Endodermal cell (in vitro differentiated cells): ENCODE results near the gene SND1. TPM values are rescaled to one million over a fixed set of nuclear protein-coding genes. Genes with fewer than 3 reads are reported as not detected.

Source experiments
- DNase-seq: peaks from one replicate; pipeline ENCODE4 v3.0.0-alpha.2; 2017
- H3K27ac ChIP-seq: 2 replicates; pipeline ENCODE4 v1.5.1; 2013; ENCODE audit warnings: mild to moderate bottlenecking, low read depth, low read length, moderate library complexity
- H3K27me3 ChIP-seq: 2 replicates; pipeline ENCODE4 v1.6.1; 2013; ENCODE audit warnings: mild to moderate bottlenecking, low read length, moderate library complexity; ENCODE audit not compliant: insufficient read depth, control insufficient read depth, poor library complexity, severe bottlenecking
- H3K36me3 ChIP-seq: 2 replicates; pipeline ENCODE4 v1.7.0; 2013; ENCODE audit warnings: mild to moderate bottlenecking, low read length, moderate library complexity; ENCODE audit not compliant: control insufficient read depth, insufficient read depth
- H3K4me1 ChIP-seq: one replicate; pipeline ENCODE4 v1.7.0; 2013; ENCODE audit warnings: low read length; ENCODE audit not compliant: control insufficient read depth, insufficient read depth
- H3K4me3 ChIP-seq: 2 replicates; pipeline ENCODE4 v1.5.1; 2013; ENCODE audit warnings: mild to moderate bottlenecking, low read length, moderate library complexity
- H3K9ac ChIP-seq: 2 replicates; pipeline ENCODE4 v1.6.1; 2013; ENCODE audit warnings: mild to moderate bottlenecking, low read length, moderate library complexity; ENCODE audit not compliant: poor library complexity, severe bottlenecking; ENCODE audit errors: extremely low read depth
- H3K9me3 ChIP-seq: 2 replicates; pipeline ENCODE4 v1.6.1; 2013; ENCODE audit warnings: mild to moderate bottlenecking, low read length, moderate library complexity; ENCODE audit not compliant: control insufficient read depth
- H3K27ac Mint-ChIP-seq: 2 replicates; pipeline ENCODE4 v1.8.0; 2020; ENCODE audit warnings: mixed read lengths
- H3K27me3 Mint-ChIP-seq: 2 replicates; pipeline ENCODE4 v1.8.0; 2021; ENCODE audit warnings: mild to moderate bottlenecking, mixed read lengths; ENCODE audit not compliant: insufficient read depth
- H3K36me3 Mint-ChIP-seq: 2 replicates; pipeline ENCODE4 v1.8.0; 2020; ENCODE audit warnings: low read depth, mixed read lengths
- H3K4me1 Mint-ChIP-seq: 2 replicates; pipeline ENCODE4 v1.8.0; 2020; ENCODE audit warnings: mixed read lengths
- H3K4me3 Mint-ChIP-seq: 2 replicates; pipeline ENCODE4 v1.8.0; 2020; ENCODE audit warnings: mild to moderate bottlenecking, moderate library complexity, mixed read lengths
- H3K9me3 Mint-ChIP-seq: 2 replicates; pipeline ENCODE4 v1.8.0; 2020; ENCODE audit warnings: mild to moderate bottlenecking, mixed read lengths
- CTCF ChIP-seq: fragments of 200-600 bp; sonication (generic); conservative IDR thresholded peaks from 2 replicates; pipeline ENCODE4 v1.5.0; 2021; ENCODE audit warnings: antibody characterized with exemption, mild to moderate bottlenecking
- WGBS, 2 experiments: methylation state at CpG; one replicate each; pipeline versions ENCODE4 v1.1.5 to v1.1.7; 2013; ENCODE audit warnings: missing lambda C conversion rate in 2 of 2, mixed read lengths in 1 of 2; ENCODE audit not compliant: insufficient coverage in 1 of 2, insufficient read length in 1 of 2; 5-methylcytosine and 5-hydroxymethylcytosine counted together
- total RNA-seq, 2 donors: library from RNA; stranded (reverse); fragmentation: NEBNext Ultra II Directional in 1 of 2; extraction: Animal tissue kit (Norgen Biotek cat#: 25700) in 1 of 2; gene quantifications; 2 replicates in 1 of 2; 3 replicates in 1 of 2; pipeline ENCODE4 v1.2.1, GENCODE V29; 2021

The SND1 gene
- total RNA-seq, 2 donors from 2014 or later, result 240 to 267 TPM

GRCh38 chr7:128100225-128100948, 448.4 kb downstream of the SND1 start:
- Histone ChIP-seq H3K27me3 (peaks cover 34% of the 10 kb centered on the region), H3K4me1 (no peaks in the 10 kb centered on the region), H3K9ac (no peak overlapping the region), H3K4me3 (no peak overlapping the region), H3K9me3 (no peaks in the 10 kb centered on the region), H3K36me3 (peaks cover 20% of the 10 kb centered on the region), H3K27ac (no peak overlapping the region)
- no peak overlapping the region for H3K4me3 Mint-ChIP-seq
- H3K36me3 Mint-ChIP-seq, result peaks cover 26% of the 10 kb centered on the region
- H3K9me3 Mint-ChIP-seq, result no peaks in the 10 kb centered on the region
- H3K4me1 Mint-ChIP-seq, result peaks cover 2% of the 10 kb centered on the region
- TF ChIP-seq CTCF, result no peak
- DNase-seq, result no peak
- WGBS, 2 experiments, result 90 to 93% methylated on average over 3 of the region's 3 CpGs
- peaks cover 46% of the 10 kb centered on the region for H3K27me3 Mint-ChIP-seq
- H3K27ac Mint-ChIP-seq, result no peak overlapping the region

- no peak overlapping the region for H3K9ac ChIP-seq
- Mint-ChIP-seq H3K9me3 (no peaks in the 10 kb centered on the region), H3K27me3 (peaks cover 53% of the 10 kb centered on the region), H3K36me3 (peaks cover 18% of the 10 kb centered on the region), H3K27ac (no peak overlapping the region), H3K4me3 (no peak overlapping the region), H3K4me1 (peaks cover 2% of the 10 kb centered on the region)
- TF ChIP-seq CTCF, result no peak
- no peaks in the 10 kb centered on the region for H3K9me3 ChIP-seq
- DNase-seq, result no peak
- peaks cover 42% of the 10 kb centered on the region for H3K27me3 ChIP-seq
- H3K4me3 ChIP-seq, result no peak overlapping the region
- H3K27ac ChIP-seq, result no peak overlapping the region
- WGBS, 2 experiments, result 87 to 89% methylated on average over 9 to 10 of the region's 10 CpGs
- H3K36me3 ChIP-seq, result peaks cover 14% of the 10 kb centered on the region
- H3K4me1 ChIP-seq, result no peaks in the 10 kb centered on the region
Observed at GRCh38 chr7:128100949-128101713, 449.1 kb downstream of the SND1 start.

- peaks cover 2% of the 10 kb centered on the region for H3K4me1 Mint-ChIP-seq
- H3K27ac Mint-ChIP-seq, result no peak overlapping the region
- Histone ChIP-seq H3K36me3 (peaks cover 5% of the 10 kb centered on the region), H3K9ac (no peak overlapping the region), H3K9me3 (no peaks in the 10 kb centered on the region), H3K27me3 (peaks cover 52% of the 10 kb centered on the region), H3K4me1 (no peaks in the 10 kb centered on the region), H3K4me3 (no peak overlapping the region), H3K27ac (no peak overlapping the region)
- no peaks in the 10 kb centered on the region for H3K9me3 Mint-ChIP-seq
- WGBS, 2 experiments, result 79 to 89% methylated on average over 5 to 7 of the region's 7 CpGs
- no peak for DNase-seq
- peaks cover 7% of the 10 kb centered on the region for H3K36me3 Mint-ChIP-seq
- no peak for TF ChIP-seq CTCF
- H3K4me3 Mint-ChIP-seq, result no peak overlapping the region
- H3K27me3 Mint-ChIP-seq, result peaks cover 67% of the 10 kb centered on the region
Observed at GRCh38 chr7:128102490-128103291, 450.7 kb downstream of the SND1 start.
